IMR-90 (cell line): Measurements from ENCODE around the gene MBTPS2. TPM values are rescaled to one million over a fixed set of nuclear protein-coding genes. Genes with fewer than 3 reads are reported as not detected.

Experiments used
- ATAC-seq: fragments of 200-7000 bp; cut with Tn5 transposase; 2 replicates; pipeline ENCODE4 v1.9.1; 2020; ENCODE audit warnings: low read depth, mild to moderate bottlenecking, moderate library complexity
- BruUV-seq: library from RNA; stranded (reverse); fragments of 400-500 nt; replicated peaks from 2 replicates; lab custom pipeline; 2021; lab: Mats Ljungman, UMichigan
- CTCF ChIA-PET: fragments of 300-600 bp; formaldehyde crosslinking; extraction: SDS; loops from one replicate; lab custom pipeline; 2021; ENCODE audit warnings: antibody characterized with exemption; lab: Yijun Ruan, JAX
- POLR2A ChIA-PET: fragments of 300-600 bp; sonication (Branson Sonifier 250); formaldehyde crosslinking; loops from one replicate; lab custom pipeline; 2022; ENCODE audit warnings: antibody characterized with exemption; ENCODE audit not compliant: unreplicated experiment; lab: Charles Lee
- DNase-seq: peaks from one replicate; pipeline ENCODE4 v3.0.0; 2013
- H2AFZ ChIP-seq: replicated peaks from 2 replicates; pipeline ENCODE3; 2013; ENCODE audit warnings: low read length, mild to moderate bottlenecking; ENCODE audit not compliant: poor library complexity
- H2AK5ac ChIP-seq: 2 replicates; pipeline ENCODE4 v1.6.1; 2013; ENCODE audit warnings: low read depth, low read length, inconsistent platforms
- H2AK9ac ChIP-seq: replicated peaks from 2 replicates; pipeline ENCODE3; 2013; ENCODE audit warnings: mild to moderate bottlenecking, low read depth, low read length, moderate library complexity; ENCODE audit not compliant: poor library complexity
- H2BK120ac ChIP-seq: 2 replicates; pipeline ENCODE4 v1.6.1; 2013; ENCODE audit warnings: low read depth, low read length, inconsistent platforms
- H2BK15ac ChIP-seq: 3 replicates; pipeline ENCODE4 v1.6.1; 2013; ENCODE audit warnings: low read depth, low read length, inconsistent platforms
- H2BK20ac ChIP-seq: 2 replicates; pipeline ENCODE4 v1.6.1; 2013; ENCODE audit warnings: low read depth, mild to moderate bottlenecking, inconsistent platforms, low read length, moderate library complexity
- H2BK5ac ChIP-seq: 2 replicates; pipeline ENCODE4 v1.6.1; 2013; ENCODE audit warnings: mild to moderate bottlenecking, low read depth, low read length, inconsistent platforms; ENCODE audit not compliant: poor library complexity, severe bottlenecking
- H3K14ac ChIP-seq: replicated peaks from 2 replicates; pipeline ENCODE4 v1.6.1; 2013; ENCODE audit warnings: low read depth, low read length, inconsistent platforms
- H3K18ac ChIP-seq: 2 replicates; pipeline ENCODE4 v1.6.1; 2013; ENCODE audit warnings: low read depth, low read length, control low read depth
- H3K23ac ChIP-seq: 2 replicates; pipeline ENCODE4 v1.6.1; 2013; ENCODE audit warnings: low read depth, low read length, inconsistent platforms
- H3K27ac ChIP-seq: 2 replicates; pipeline ENCODE4 v1.5.1; 2013; ENCODE audit warnings: mild to moderate bottlenecking, control low read depth, low read length; ENCODE audit not compliant: insufficient read depth
- H3K27me3 ChIP-seq: 2 replicates; pipeline ENCODE4 v1.6.1; 2013; ENCODE audit warnings: low read length; ENCODE audit not compliant: control insufficient read depth, insufficient read depth
- H3K36me3 ChIP-seq: 2 replicates; pipeline ENCODE4 v1.6.1; 2013; ENCODE audit warnings: low read length, mixed read lengths; ENCODE audit not compliant: control insufficient read depth, insufficient read depth
- H3K4ac ChIP-seq: 2 replicates; pipeline ENCODE4 v1.6.1; 2013; ENCODE audit warnings: low read depth, low read length, inconsistent platforms
- H3K4me1 ChIP-seq: 2 replicates; pipeline ENCODE4 v1.6.1; 2013; ENCODE audit warnings: low read length, mixed read lengths; ENCODE audit not compliant: control insufficient read depth, insufficient read depth
- H3K4me2 ChIP-seq: 2 replicates; pipeline ENCODE4 v1.6.1; 2013; ENCODE audit warnings: low read depth, mild to moderate bottlenecking, control low read depth, low read length, moderate library complexity
- H3K4me3 ChIP-seq: 2 replicates; pipeline ENCODE4 v1.5.1; 2013; ENCODE audit warnings: low read depth, mild to moderate bottlenecking, control low read depth, low read length, moderate library complexity; ENCODE audit not compliant: insufficient read depth
- H3K56ac ChIP-seq: 2 replicates; pipeline ENCODE4 v1.6.1; 2013; ENCODE audit warnings: low read length, inconsistent platforms; ENCODE audit not compliant: insufficient read depth; ENCODE audit errors: extremely low read depth
- H3K79me1 ChIP-seq, 2 experiments: 2 replicates each; pipeline ENCODE4 v1.6.1; 2013; ENCODE audit warnings: low read length in 2 of 2, inconsistent platforms in 1 of 2, low read depth in 1 of 2
- H3K9ac ChIP-seq: 2 replicates; pipeline ENCODE4 v1.6.1; 2013; ENCODE audit warnings: low read depth, low read length, control low read depth
- H3K9me1 ChIP-seq: 2 replicates; pipeline ENCODE4 v1.6.1; 2013; ENCODE audit warnings: low read length, inconsistent platforms; ENCODE audit not compliant: insufficient read depth
- H3K9me3 ChIP-seq: 2 replicates; pipeline ENCODE4 v1.6.1; 2013; ENCODE audit warnings: low read length; ENCODE audit not compliant: control insufficient read depth, insufficient read depth
- H4K20me1 ChIP-seq: 2 replicates; pipeline ENCODE4 v1.6.1; 2013; ENCODE audit warnings: low read length, inconsistent platforms; ENCODE audit not compliant: insufficient read depth
- H4K5ac ChIP-seq: 2 replicates; pipeline ENCODE4 v1.6.1; 2013; ENCODE audit warnings: mild to moderate bottlenecking, low read depth, low read length, control low read depth
- H4K8ac ChIP-seq, 2 experiments: 2 replicates each; pipeline ENCODE4 v1.6.1; 2013; ENCODE audit warnings: low read depth in 2 of 2, low read length in 2 of 2, control low read depth in 1 of 2, inconsistent platforms in 1 of 2
- H4K91ac ChIP-seq: 2 replicates; pipeline ENCODE4 v1.6.1; 2013; ENCODE audit warnings: low read depth, low read length, inconsistent platforms; ENCODE audit not compliant: insufficient read depth
- BHLHE40 ChIP-seq: fragments of 150-350 bp; IDR thresholded peaks from 2 replicates; pipeline ENCODE4 v1.6.1; 2016; ENCODE audit warnings: mild to moderate bottlenecking, low read depth, low read length
- CEBPB ChIP-seq: IDR thresholded peaks from 2 replicates; pipeline ENCODE4 v1.6.1; 2012; ENCODE audit warnings: low read depth, low read length, improper control_type of control experiment
- CHD1 ChIP-seq: IDR thresholded peaks from 2 replicates; pipeline ENCODE4 v1.6.1; 2012; ENCODE audit warnings: low read depth, low read length, improper control_type of control experiment
- FOS ChIP-seq: fragments of 150-350 bp; IDR thresholded peaks from 2 replicates; pipeline ENCODE4 v1.6.1; 2016; ENCODE audit warnings: low read depth, low read length
- MAFK ChIP-seq: IDR thresholded peaks from 2 replicates; pipeline ENCODE4 v1.6.1; 2012; ENCODE audit warnings: low read depth, low read length, improper control_type of control experiment
- MAZ ChIP-seq: IDR thresholded peaks from 2 replicates; pipeline ENCODE4 v1.6.1; 2012; ENCODE audit warnings: low read depth, mild to moderate bottlenecking, low read length, improper control_type of control experiment, moderate library complexity, borderline replicate concordance
- MXI1 ChIP-seq: IDR thresholded peaks from 2 replicates; pipeline ENCODE4 v1.6.1; 2012; ENCODE audit warnings: low read depth, mild to moderate bottlenecking, low read length, moderate library complexity, borderline replicate concordance
- NFE2L2 ChIP-seq: fragments of 150-350 bp; IDR thresholded peaks from 2 replicates; pipeline ENCODE4 v1.6.1; 2016; ENCODE audit warnings: low read depth, mild to moderate bottlenecking, low read length
- POLR2A ChIP-seq: IDR thresholded peaks from 2 replicates; pipeline ENCODE4 v1.6.1; 2012; ENCODE audit warnings: mild to moderate bottlenecking, low read depth, low read length
- RAD21 ChIP-seq: IDR thresholded peaks from 2 replicates; pipeline ENCODE4 v1.6.1; 2012; ENCODE audit warnings: low read length, improper control_type of control experiment
- RCOR1 ChIP-seq: IDR thresholded peaks from 2 replicates; pipeline ENCODE4 v1.6.1; 2012; ENCODE audit warnings: mild to moderate bottlenecking, low read length, improper control_type of control experiment; ENCODE audit not compliant: insufficient replicate concordance
- RFX5 ChIP-seq: IDR thresholded peaks from 2 replicates; pipeline ENCODE4 v1.8.0; 2012; ENCODE audit warnings: low read depth, mild to moderate bottlenecking, low read length, moderate library complexity
- SMC3 ChIP-seq: fragments of 150-350 bp; IDR thresholded peaks from 2 replicates; pipeline ENCODE4 v1.6.1; 2016; ENCODE audit warnings: low read depth, mild to moderate bottlenecking, antibody characterized with exemption, low read length, moderate library complexity
- WGBS, 2 experiments: methylation state at CpG; one replicate each; pipeline versions ENCODE4 v1.1.5 to v1.1.7; 2013; ENCODE audit warnings: missing lambda C conversion rate in 2 of 2; ENCODE audit not compliant: insufficient read length in 1 of 2; ENCODE audit errors: extremely low coverage in 2 of 2; 5-methylcytosine and 5-hydroxymethylcytosine counted together
- dilution Hi-C: fragments of 300-500 bp; cut with HindIII; formaldehyde crosslinking; loops from one replicate; pipeline ENCODE4 v1.14.3; 2018; ENCODE audit warnings: low sequenced_read_pairs; ENCODE audit not compliant: unreplicated experiment
- in situ Hi-C: fragments of 300-500 bp; cut with MboI; formaldehyde crosslinking; loops from 3 replicates; pipeline ENCODE4 v1.14.3; 2019; ENCODE audit warnings: low sequenced_read_pairs, inconsistent platforms, mixed read lengths
- intact Hi-C: fragments of 100-400 bp; cut with micrococcal nuclease; formaldehyde crosslinking; loops from 2 replicates; pipeline ENCODE4 v1.10.0; 2022
- polyA plus RNA-seq, 3 experiments: library from polyadenylated mRNA; depleted of rRNA; stranded (reverse); fragments of >200 nt; gene quantifications; 2 replicates each; pipeline ENCODE4 v1.2.3, GENCODE V29; 2012; ENCODE audit warnings: low replicate concordance in 1 of 3
- total RNA-seq: library from RNA; depleted of rRNA; stranded (reverse); fragments of >200 nt; gene quantifications from 2 replicates; pipeline ENCODE4 v1.2.3, GENCODE V29; 2012
- TF ChIP-seq, protein P1 (sequence below): fragments of 150-350 bp; IDR thresholded peaks from 2 replicates; pipeline ENCODE4 v1.6.1; 2016; ENCODE audit warnings: low read depth, mild to moderate bottlenecking, low read length, moderate library complexity, borderline replicate concordance
- TF ChIP-seq, protein P2 (sequence below): conservative IDR thresholded peaks from 2 replicates; pipeline ENCODE4 v1.5.1; 2012; ENCODE audit warnings: mild to moderate bottlenecking, low read depth, low read length, improper control_type of control experiment
- TF ChIP-seq, protein P3 (sequence below): fragments of 150-350 bp; IDR thresholded peaks from 2 replicates; pipeline ENCODE4 v1.6.1; 2017; ENCODE audit warnings: mild to moderate bottlenecking, antibody characterized with exemption, low read length, low read depth

MBTPS2 gene
- total and polyA plus RNA-seq, 2 of the 4 experiments (the other 2 are of a cell fraction): 4.7 to 12.4 TPM

DNA sequence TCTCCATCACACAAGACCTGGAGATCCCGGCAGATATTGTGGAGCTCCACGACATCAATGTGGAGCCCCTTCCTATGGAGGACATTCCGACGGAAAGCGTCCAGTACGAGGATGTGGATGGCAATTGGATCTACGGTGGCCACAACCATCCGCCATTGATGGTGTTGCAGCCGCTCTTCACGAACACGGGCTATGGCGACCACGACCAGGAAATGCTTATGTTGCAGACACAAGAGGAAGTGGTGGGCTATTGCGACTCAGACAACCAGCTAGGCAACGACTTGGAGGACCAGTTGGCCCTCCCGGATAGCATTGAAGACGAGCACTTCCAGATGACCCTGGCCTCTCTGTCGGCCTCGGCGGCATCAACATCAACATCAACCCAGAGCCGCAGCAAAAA lies 17.1 kb downstream of the MBTPS2 start:
- DNase-seq (no peak), ATAC-seq (no peak)
- Histone ChIP-seq H3K36me3 (peaks cover 11% of the 10 kb centered on the region), H2BK5ac (no peak overlapping the region), H3K4me3 (no peak overlapping the region), H3K4me1 (peaks cover 4% of the 10 kb centered on the region), H3K23ac (no peak overlapping the region), H2BK120ac (no peak overlapping the region), H3K9ac (no peak overlapping the region), H3K4ac (no peak overlapping the region), H2AFZ (no peak overlapping the region), H4K8ac (no peak overlapping the region), H4K20me1 (no peaks in the 10 kb centered on the region), H4K91ac (no peak overlapping the region), H3K4me2 (no peak overlapping the region), H2BK20ac (no peak overlapping the region), H2AK9ac (no peak overlapping the region), H3K14ac (no peak overlapping the region), H2BK15ac (no peak overlapping the region), H3K79me1 (peaks cover 0 to 3% of the 10 kb centered on the region in 2 experiments; a peak in 1 of 4 replicates), H3K27me3 (no peaks in the 10 kb centered on the region), H3K18ac (no peak overlapping the region), H4K5ac (no peak overlapping the region), H3K56ac (no peak overlapping the region), H3K9me1 (peaks cover 2% of the 10 kb centered on the region; the same call in 1 of the 2 replicates), H3K9me3 (peaks cover 2% of the 10 kb centered on the region; the same call in 1 of the 2 replicates), H2AK5ac (no peak overlapping the region), H3K27ac (no peak overlapping the region)
- BruUV-seq: no TSS peak
- WGBS, 2 experiments: 90% methylated on average over 14 of the region's 21 CpGs; no CpG with 5 or more reads in 1 of the 2 experiments
- dilution Hi-C loops: no loop called here
- intact Hi-C loops: no loop called here
- ChIA-PET POLR2A (no interaction called here), CTCF (no interaction called here)
- in situ Hi-C loops: no loop called here
- TF ChIP-seq, protein P1, sequence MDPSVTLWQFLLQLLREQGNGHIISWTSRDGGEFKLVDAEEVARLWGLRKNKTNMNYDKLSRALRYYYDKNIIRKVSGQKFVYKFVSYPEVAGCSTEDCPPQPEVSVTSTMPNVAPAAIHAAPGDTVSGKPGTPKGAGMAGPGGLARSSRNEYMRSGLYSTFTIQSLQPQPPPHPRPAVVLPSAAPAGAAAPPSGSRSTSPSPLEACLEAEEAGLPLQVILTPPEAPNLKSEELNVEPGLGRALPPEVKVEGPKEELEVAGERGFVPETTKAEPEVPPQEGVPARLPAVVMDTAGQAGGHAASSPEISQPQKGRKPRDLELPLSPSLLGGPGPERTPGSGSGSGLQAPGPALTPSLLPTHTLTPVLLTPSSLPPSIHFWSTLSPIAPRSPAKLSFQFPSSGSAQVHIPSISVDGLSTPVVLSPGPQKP: no peak
- TF ChIP-seq, protein P2, sequence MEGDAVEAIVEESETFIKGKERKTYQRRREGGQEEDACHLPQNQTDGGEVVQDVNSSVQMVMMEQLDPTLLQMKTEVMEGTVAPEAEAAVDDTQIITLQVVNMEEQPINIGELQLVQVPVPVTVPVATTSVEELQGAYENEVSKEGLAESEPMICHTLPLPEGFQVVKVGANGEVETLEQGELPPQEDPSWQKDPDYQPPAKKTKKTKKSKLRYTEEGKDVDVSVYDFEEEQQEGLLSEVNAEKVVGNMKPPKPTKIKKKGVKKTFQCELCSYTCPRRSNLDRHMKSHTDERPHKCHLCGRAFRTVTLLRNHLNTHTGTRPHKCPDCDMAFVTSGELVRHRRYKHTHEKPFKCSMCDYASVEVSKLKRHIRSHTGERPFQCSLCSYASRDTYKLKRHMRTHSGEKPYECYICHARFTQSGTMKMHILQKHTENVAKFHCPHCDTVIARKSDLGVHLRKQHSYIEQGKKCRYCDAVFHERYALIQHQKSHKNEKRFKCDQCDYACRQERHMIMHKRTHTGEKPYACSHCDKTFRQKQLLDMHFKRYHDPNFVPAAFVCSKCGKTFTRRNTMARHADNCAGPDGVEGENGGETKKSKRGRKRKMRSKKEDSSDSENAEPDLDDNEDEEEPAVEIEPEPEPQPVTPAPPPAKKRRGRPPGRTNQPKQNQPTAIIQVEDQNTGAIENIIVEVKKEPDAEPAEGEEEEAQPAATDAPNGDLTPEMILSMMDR: no peak
- TF ChIP-seq MXI1: no peak
- no peak for TF ChIP-seq RCOR1
- TF ChIP-seq, protein P3, sequence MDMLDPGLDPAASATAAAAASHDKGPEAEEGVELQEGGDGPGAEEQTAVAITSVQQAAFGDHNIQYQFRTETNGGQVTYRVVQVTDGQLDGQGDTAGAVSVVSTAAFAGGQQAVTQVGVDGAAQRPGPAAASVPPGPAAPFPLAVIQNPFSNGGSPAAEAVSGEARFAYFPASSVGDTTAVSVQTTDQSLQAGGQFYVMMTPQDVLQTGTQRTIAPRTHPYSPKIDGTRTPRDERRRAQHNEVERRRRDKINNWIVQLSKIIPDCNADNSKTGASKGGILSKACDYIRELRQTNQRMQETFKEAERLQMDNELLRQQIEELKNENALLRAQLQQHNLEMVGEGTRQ: no peak
- TF ChIP-seq MAFK: no peak
- TF ChIP-seq RFX5: no peak
- TF ChIP-seq CHD1: no peak
- no peak for TF ChIP-seq SMC3
- TF ChIP-seq FOS: no peak
- TF ChIP-seq BHLHE40: no peak
- no peak for TF ChIP-seq POLR2A
- no peak for TF ChIP-seq RAD21
- no peak for TF ChIP-seq MAZ
- TF ChIP-seq CEBPB: no peak
- no peak for TF ChIP-seq NFE2L2
